Stimulated activated CD8-positive, alpha-beta memory T cell treated with anti-CD3 and anti-CD28 coated beads, Interleukin-12 subunit alpha, Interleukin-12 subunit beta, amount 100 ng/mL, for 4 hours (primary cell): Measurements from ENCODE around the gene ZBTB22.
"Not testable (repeated sequence)": the region's sequence is repeated elsewhere in the genome, so short reads cannot be mapped to it uniquely, and the experiment has no call there.

Experiments used
- DNase-seq: peaks from one replicate; pipeline ENCODE4 v3.0.0-alpha.2; 2020; ENCODE audit warnings: low read depth

Gene ZBTB22

DNA sequence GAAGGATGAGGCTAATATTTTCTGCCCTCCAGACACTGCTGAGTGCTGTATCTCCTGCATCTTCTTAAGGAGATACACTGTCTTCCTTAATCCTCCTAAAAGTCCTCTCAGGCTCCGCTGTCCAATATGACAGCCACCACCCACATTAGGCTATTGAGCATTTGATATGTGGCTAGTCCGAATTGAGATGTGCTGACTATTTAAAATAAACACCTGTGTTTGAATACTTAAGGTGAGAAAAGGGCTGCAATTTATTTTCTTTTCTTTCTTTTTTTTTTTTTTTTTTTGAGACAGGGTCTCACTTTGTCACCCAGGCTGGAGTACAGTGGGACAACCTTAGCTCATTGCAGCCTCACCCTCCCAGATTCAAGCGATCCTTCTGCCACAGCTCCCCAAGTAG is 15.7 kb downstream of the ZBTB22 start:
- DNase-seq: no peak

DNA sequence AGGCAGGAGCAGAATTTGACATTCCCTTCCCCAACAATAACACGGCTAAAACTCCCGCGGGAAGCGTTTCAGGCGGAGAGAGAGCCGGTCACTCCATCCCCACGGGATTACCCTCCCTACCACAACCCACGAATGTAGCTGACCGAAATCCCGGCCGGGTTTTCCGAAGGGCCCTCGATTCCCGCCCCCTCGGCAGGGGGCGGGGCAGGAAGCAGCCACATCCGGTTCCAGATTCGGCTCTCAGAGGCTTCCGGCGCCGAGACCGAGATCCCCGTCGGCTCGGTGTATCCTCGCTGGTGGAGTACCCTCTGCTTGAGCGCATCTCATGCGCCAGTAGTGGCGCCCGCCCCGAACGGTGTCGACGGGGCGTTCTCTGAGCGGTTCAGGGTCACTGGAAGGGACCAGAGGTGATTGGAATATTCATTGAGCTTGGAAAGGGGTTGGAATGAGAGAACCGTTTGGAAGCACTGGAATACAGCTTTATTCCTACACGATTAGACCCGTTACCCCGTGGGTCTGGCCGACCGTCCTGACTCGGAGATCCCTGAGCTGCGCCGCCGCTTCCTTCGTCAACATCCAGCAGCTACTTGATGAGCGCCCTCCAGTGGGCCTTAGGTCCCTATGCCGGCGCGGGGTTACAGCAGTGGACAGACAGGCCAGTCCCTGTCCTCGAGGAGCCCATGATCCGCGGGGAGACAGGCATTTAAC is 18.2 kb downstream of the ZBTB22 start:
- peak; percentile 85 for DNase-seq

DNA sequence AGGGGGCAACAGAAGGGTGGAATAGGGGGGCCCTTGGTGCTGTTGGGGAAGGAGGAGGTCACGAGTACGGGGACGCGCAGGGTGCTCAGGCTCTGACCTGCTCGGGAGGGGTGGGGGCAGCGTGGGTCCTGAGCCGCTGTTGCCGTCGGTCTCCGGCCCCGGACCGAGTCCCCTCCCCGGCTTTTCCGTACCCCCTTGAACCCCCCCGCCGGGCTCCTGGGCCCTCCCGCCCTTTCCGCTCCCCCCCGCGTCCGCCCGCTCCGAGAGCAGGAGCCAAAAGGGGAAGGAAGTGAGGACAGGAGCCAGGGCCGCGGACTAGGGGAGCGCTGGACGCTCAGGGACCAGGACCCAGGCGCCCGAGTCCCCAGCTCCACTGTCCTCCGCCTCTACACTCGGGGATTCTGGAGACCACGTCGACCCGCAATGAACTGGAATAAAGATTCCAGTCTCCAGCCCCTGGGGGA is 18.7 kb downstream of the ZBTB22 start, which contains the start of gene RGL2:
Gene RGL2, minus strand, starts transcription at position 170 of the 464 bp plus-strand sequence. CDS start 332 bp downstream, outside the sequence.
- DNase-seq: no peak

DNA sequence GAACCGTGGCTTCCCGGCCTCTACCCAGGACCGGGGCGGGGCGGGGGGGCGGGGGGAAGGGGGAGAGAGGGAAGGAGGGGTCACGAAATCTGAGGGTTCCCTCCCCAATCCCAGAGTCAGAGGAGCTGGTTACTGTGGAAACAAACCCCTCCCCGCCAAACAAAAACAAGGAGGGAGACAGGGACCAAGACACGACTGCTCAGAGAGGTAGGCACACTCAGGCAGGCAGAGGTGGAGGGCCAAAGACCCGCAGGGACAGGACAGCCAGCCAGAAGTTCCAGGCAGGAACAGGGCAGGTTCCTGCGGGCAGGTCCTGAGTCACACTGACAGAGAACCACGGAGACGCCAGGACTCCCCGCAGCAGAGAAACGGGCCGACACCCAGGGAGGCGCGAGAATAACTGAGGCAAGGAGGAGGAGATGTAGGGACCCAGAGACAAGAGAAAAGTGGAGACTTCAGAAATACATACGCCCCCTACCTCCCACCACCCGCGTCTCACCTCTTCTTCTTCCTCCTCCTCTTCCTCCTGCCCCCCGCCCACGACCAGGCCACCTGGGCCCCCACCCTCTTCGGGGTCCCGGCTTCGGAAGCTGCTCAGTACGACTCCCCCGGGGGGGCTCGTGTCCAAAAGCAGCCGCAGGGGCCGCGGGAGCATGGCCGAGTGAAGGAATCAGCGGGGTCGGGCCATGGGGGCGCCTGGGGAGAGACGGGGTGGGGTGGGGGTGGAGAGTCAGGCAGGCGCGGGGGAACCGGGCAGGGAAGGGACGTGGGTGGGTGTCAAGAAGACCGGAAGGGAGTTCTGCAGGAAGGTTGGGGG is 19.4 kb downstream of the ZBTB22 start:
- no peak for DNase-seq

DNA sequence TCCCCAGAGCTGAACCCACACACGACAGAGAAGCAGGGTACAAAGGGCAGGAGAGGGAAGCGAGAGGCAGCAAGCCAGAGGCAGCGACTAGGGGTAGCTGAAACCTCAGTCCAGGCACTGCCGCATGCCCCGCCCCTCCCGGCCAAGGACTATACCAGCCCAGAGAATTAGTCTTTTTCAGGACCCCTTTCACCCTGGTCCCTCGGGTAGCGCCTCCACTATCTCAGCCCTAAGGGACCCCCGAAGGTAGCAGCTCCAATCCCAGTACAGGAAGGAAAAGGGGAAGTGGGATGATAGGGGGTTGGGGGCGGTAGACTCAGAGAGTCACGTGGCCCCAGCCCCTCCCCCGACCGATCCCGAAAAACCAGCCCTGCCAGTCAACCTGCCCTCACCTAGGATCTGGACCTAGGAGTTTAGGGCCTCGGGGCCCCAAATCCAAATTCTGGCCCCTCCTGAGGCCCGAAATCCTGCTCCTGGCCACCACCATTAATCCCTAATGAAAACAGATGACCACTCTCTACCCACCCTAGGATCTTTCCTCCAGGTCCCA is 20.1 kb downstream of the ZBTB22 start:
- no peak for DNase-seq

DNA sequence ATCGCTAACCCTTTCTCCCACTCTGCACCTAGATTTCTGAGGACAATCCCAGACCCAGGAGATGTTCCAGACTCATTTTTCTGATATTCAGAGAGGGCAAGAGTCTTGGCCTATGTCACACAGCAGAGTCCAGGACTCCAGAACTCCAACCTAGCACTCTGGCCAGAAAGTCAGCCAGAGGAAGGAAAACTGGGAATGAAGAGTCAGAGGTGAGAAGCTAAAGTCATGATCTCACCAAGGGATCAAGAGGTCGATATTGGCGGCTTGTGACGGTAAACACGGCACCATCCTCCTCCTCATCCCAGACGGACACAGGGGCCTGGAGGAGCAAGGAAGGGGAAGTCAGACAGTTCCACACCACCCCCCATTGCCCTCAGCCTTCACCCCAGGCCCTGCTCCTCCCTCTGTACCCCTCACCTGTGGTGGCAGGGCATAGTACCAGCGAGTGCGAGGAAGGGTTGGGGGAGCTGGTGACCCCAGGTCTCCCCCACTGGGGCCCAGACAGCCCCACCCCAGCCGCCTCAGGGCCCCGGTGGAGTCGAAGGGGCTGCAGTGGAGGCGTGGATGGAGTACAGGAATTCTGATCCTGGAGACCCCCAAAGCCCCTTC is 20.6 kb downstream of the ZBTB22 start:
- no peak for DNase-seq

DNA sequence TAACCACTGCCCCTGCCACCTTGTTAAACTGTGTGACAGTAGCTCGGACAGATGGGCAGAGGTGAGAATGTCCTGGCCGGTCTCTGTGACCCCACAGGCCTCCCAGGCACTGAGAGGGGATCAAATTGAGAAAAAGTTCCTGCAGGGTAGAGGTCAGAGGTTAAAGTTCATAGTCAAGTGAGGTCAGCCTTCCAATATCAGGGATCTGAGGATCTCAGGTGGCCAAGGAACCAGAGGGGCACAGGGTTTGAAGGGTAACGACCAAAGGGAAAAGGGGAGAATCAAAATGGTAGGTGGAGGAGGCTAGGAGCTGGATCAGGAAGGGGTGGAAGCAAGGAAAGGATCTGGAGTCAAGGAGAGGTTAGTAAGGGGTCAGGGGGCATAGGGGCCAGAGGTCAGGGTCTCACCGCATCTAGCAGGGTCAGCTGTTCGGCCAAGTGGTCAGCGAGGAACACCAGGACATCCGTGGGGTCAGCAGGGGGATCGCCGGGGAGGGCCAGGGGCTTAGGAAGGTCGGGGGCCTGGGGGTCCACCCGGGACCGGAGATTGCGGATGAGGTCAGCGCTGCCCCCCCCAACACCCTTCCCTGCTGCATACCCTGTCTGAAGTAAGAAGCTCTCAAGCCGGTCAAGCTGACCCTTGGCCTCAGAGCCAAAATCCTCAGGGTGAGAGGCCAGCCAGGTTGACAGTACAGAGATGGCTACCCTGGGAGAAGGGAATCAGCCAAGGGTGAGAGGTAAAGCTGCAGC is 21.7 kb downstream of the ZBTB22 start:
- DNase-seq: no peak

DNA sequence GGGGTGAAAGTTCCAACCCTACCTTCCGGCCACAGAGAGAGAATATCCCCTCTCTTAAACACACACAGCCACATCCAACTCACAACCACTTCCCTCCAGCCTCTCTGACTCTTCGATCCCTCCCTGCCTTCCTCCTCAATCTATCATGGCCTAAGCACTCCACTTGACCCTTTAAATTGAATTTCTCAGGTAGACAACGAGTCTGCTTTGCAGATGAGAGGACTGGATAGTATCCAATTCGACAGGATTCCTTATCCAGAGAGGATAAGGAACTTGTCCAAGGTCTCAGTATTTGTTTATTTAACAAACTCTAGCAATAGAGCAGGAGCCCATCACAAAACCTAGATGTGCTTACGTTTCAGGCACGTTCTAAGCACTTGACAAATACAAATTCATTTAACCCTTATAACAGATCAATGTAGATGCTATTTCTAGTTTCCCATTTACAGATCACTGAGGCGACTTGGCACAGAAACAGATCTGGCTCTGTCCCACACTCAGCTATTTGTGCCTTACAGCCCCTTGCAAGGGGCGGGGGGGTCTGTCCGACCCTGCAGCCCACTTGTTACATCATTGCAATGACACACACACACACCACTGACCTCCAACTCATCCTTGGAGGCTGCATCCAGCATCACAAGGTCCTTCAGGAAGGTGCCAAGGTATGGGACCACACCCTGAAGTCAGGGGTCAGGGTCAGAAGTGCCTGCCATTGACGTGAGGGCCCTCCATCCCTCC is 23.3 kb downstream of the ZBTB22 start:
- no peak for DNase-seq

DNA sequence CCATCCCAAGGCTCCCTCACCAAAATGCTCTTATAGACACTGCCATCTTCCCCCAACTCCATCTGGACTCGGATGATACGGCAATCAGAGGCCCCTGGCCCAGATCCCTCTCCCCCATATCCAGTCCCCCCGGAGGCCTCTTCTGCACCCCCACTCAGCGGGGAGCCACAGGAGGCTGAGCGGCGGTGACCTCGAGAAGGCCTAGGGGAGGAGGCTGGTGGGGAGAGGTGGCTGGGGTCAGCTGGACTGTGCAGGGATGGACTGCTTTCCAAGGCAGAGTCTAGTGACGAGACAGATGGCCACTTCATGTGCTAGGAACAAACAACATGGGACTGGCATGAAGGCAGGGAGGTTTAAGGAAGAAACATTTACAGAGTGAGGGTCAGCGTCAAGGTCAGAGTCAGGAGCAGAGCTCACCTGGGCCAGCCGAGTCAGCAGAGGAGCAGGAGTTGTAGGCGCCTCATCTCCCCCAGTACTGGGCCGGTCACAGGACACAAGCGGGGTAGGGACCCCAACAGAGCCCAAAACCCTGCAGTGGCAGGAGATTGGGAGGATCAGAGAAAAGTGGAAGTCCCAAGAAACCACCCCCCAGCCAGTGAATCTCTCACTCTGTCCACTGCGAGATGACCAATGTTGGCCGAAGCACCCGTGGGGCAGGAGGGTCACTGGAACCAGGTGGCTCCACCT is 24.4 kb downstream of the ZBTB22 start:
- no peak for DNase-seq

DNA sequence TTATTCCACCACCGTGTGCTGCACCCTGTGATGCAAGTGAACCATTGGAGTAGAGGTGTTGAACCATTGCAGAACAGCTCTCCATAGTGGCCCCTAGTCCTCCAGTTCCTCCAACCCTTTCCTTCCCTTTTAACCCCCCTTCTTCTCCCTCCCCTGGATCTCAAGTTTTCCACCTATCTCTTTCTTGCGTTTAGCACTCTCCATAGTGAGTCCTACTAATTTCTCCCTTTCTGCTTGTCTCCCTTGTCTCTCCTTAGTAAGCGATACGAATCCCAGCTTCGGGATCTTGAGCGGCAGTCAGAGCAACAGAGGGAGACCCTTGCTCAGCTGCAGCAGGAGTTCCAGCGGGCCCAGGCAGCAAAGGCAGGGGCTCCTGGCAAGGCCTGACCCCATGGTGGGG is 27.1 kb downstream of the ZBTB22 start:
- DNase-seq: no peak

DNA sequence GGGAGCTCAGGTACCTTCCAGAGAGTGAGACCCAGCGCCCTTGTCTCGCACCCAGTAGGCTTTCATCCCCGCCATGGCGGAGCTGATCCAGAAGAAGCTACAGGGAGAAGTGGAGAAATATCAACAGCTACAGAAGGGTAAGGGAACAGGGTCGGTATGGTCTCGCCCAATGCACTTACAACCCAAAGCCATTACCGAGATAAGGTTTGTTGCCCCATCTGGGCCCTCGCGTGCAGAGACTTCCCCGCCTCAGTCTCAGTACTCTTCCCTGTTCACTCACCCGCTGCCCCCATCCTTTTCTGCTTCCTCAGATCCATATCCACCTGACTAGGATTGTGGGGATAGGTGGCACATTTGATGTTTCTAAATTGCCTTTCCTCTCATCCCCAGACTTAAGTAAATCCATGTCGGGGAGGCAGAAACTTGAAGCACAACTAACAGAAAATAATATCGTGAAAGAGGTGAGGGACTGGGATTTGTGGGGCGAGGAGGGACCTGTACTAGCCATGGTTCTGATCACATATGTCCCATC is 27.7 kb downstream of the ZBTB22 start:
- no peak for DNase-seq

DNA sequence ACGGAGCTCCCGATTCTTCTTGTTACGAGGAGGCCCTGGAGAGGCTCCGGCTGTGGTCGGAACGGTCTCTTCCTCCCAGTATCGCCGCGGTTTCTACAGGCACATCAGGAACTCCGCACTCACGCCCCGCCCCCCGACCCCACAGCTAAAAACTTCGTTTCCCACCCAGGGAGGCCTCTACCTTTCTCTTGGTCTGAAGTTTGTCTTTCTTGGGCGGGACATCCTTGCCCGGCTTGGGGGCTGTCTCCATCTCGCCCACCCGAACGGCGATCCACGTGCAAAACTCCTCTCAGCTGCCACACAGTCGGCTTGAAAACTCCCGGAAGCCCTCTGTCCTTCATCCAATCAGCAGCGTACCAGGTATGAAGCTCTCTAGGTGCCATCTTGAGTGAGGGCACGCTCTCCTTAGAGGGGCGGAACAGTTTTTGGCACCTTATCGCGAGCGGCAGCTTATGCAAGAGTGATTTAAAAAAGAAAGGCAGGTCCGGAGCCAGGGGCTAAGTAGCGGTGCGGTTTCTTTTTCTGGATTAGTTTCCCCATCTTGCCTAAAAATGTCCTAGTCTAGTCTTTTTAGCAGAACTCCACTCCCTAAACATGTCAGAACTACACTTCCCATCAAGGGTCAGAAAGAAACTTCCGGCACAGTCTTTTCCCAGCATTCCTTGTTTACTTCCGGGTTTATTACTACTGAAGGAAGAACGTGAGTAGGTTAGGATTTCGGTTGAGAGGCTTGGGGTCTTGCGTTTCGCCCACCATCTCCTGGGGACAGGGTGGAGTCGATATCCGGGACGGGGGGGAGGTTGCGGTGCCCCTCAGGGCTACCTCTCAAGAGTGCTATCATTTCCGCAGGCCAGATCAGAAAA is 28.4 kb downstream of the ZBTB22 start, which contains the start of the genes PFDN6 and WDR46:
Gene PFDN6, plus strand, starts transcription at position 681 of the 863 bp plus-strand sequence. CDS start 256 bp downstream, outside the sequence.
Gene WDR46, minus strand, starts transcription at position 319 of the 863 bp plus-strand sequence. Its CDS starts 69 bp downstream, at position 250.
- peak; percentile 68 for DNase-seq

DNA sequence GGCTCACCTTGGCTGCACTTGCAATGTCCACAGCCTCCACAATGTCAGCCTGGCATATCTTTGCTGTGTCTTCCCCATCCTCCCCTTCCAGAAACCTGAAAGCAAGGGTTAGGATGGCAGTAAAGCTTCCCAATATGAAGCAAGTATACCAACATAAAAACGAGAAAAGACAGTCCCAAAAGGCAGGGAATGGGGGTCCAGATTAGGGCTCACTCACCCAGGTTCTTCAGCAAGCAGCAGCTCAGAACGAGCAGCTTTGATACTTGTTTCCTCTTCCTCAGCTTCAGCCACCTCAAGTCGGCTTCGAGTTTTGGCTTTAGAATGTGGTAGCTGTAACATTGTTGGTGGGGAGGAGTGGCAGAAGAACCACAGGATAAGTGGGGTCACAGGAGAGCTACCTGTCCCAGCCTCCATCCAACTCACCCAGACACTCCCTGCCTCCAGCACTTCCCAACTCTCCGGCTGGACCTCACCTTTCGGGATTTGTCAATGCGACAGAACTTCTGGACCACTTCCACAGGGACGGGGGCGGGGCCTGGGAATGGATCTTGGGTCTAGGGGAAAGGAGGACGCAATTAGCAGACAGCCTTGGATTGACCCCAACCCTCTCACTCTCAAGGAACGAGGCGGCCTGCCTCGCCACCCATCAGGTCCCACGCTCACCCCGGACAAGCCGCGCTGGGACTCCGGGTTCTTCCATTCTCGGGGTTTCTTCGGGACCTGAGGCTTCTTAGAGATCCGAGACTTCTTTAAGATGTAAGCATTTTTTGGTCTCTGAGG is 29.2 kb downstream of the ZBTB22 start:
- no peak for DNase-seq

DNA sequence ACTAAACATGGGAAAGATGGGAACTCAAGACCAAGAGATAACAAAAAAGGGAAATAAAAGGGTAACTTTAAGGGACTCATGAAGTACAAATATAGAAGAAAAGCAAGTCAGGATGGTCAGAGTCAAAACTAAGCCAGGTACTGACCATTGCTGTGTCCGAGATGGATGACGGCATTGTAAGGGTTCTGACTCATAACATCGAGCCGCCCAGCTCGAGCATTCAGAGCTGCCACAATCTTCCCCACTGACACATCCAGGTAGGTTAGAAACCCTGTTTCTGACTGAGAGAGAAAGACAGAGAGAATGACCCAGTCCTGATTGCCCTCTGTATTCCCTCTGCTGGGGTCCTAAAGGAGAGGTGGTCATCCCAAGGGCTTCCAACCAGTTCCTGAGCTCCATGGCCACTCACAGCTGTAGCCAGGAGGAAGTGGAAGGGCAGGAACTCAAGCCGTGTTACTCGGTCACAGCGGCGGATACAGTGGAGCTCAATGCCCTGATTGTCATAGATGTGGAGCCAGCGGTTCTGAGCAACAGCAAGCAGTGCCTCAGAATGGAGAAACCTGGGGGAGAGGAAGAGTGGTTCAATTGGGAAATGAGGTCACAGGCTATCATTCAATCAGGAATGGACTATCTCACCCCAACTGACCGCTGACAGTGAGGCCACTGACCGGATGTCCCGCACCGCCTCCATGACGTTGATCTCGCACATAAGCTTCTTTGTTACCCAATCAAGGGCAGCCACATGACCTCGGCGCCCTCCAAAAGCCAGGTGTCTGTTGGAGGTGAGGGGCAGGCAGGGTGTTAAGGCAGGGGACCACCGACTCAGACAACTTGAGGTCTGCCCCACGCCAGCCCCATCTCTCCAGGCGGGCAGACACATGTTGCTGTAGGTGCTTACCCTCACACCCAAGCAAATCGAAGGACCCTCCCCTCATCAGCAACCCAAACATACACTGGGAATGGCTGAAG is 30.3 kb downstream of the ZBTB22 start:
- no peak for DNase-seq

DNA sequence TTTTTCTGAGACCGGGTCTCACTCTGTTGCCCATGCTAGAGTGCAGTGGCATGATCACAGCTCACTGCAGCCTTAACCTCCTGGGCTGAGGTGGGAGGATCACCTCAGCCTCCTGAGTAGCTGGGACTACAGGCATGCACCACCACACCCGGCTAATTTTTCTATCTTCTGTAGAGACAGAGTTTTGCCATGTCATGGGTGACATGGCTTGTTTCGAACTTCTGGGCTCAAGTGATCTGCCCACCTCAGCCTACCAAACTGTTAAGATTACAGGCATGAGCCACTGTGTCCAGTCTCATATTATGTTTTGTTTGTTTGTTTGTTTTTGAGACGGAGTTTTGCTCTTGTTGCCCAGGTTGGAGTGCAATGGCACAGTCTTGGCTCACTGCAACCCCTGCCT is 32.3 kb downstream of the ZBTB22 start:
- DNase-seq: not testable (repeated sequence)

DNA sequence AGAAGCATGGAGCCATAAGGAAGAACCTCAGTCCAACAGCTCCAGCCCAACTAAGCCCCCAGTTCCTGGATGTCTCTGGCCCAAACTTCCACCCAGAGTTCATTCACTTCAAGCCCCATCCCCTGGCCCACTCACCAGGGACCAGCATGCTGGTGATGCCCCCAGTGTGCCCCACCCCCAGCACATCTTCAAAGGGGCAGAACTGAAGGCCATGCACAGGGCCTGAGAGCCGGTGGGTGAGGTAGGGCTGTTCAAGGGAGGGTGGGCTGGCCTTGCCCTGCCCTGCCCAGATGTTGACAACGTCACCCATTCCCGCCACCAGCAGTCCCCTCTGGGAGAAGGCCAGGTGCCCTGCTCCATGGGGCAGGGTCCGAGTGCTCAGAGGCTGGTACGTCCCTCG is 37.0 kb downstream of the ZBTB22 start:
- DNase-seq: no peak

DNA sequence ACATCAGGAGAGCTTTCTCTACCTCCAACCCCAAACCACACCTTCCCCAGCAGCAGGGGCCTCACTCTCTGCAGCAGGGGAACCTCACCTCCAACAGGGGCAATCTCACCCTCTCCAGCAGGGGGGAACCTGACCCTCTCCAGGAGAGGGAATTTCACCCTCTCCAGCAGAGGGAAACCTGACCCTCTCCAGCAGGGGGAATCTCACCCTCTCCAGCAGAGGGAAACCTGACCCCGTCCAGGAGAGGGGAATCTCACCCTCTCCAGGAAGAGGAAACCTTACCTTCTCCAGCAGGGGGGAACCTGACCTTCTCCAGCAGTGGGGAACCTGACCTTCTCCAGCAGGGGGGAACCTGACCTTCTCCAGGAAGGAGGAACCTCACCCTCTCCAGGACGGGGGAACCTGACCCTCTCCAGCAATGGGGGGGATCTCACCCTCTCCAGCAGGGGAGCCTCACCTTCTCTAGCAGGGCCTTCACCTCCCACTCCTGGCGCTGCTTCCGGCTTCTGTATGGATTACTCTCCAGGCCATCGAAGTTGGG is 37.5 kb downstream of the ZBTB22 start:
- no peak for DNase-seq
